ENCODE data around the gene GATA2.

- TF ChIP-seq CTCF (IDR thresholded peaks at IDR 0.05) (no peak), POLR2A (IDR thresholded peaks at IDR 0.05) (no peak)
Observed at GRCh38 chr3:128463771-128464170, 29.2 kb downstream of the GATA2 start.

Measured in tibial nerve (tissue), 3 donors.